ENCODE results near the gene PHLDB3.

Gene PHLDB3

DNA sequence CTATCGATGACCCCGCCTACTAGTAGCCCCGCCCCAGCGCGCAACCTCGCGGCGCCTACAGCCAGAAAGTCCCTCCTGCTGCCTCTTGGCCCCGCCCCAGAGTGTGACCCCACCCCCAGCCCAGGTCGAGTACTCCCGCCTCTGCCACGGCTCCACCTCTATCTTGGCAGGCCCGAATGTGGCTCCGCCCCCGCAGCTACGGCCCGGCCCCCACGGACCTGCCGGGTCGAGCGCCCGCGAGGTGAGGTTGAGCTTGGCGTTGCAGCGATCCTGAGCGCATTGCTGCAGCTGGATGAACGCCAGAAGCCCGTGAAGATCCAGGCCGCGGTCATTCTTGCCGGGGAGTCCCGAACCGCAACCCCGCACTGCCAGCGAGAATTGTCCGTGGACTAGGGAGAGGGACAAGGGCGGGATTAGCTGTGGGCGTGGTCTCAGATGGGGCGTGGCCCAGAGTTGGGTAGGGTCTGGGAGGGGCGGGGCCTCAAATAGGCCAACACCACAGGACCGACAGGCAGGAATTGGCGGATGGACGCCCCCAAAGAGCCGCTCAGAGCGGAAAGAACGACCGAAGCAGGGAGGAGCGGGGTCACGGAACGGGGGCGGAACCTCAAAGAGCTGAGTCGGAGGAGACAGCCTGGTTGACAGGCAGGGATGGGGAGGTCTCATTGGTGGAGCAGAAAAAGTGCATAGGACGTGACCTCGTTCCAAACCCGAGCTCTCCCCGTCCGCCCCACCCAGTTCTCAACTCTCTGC, 41.0 kb downstream of the PHLDB3 start:
- H3K27me3 ChIP-seq: peaks cover 52% of the 10 kb centered on the region
- peak overlapping the region; percentile 72 for H3K27ac ChIP-seq
- no peaks in the 10 kb centered on the region for H3K9me3 ChIP-seq
- peak overlapping the region; percentile 70 to 91 for H3K4me3 ChIP-seq (ENCODE audit: low read depth in 1 of 2, low read length in 1 of 2)
- peaks cover 40 to 42% of the 10 kb centered on the region in 2 experiments for H3K4me1 ChIP-seq (ENCODE audit: control insufficient read depth in 1 of 2, insufficient read depth in 1 of 2, low read depth in 1 of 2, low read length in 1 of 2)
- no peaks in the 10 kb centered on the region for H3K36me3 ChIP-seq
- TF ChIP-seq, protein P1, sequence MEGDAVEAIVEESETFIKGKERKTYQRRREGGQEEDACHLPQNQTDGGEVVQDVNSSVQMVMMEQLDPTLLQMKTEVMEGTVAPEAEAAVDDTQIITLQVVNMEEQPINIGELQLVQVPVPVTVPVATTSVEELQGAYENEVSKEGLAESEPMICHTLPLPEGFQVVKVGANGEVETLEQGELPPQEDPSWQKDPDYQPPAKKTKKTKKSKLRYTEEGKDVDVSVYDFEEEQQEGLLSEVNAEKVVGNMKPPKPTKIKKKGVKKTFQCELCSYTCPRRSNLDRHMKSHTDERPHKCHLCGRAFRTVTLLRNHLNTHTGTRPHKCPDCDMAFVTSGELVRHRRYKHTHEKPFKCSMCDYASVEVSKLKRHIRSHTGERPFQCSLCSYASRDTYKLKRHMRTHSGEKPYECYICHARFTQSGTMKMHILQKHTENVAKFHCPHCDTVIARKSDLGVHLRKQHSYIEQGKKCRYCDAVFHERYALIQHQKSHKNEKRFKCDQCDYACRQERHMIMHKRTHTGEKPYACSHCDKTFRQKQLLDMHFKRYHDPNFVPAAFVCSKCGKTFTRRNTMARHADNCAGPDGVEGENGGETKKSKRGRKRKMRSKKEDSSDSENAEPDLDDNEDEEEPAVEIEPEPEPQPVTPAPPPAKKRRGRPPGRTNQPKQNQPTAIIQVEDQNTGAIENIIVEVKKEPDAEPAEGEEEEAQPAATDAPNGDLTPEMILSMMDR (IDR thresholded peaks at IDR 0.05): peak; percentile 38

DNA sequence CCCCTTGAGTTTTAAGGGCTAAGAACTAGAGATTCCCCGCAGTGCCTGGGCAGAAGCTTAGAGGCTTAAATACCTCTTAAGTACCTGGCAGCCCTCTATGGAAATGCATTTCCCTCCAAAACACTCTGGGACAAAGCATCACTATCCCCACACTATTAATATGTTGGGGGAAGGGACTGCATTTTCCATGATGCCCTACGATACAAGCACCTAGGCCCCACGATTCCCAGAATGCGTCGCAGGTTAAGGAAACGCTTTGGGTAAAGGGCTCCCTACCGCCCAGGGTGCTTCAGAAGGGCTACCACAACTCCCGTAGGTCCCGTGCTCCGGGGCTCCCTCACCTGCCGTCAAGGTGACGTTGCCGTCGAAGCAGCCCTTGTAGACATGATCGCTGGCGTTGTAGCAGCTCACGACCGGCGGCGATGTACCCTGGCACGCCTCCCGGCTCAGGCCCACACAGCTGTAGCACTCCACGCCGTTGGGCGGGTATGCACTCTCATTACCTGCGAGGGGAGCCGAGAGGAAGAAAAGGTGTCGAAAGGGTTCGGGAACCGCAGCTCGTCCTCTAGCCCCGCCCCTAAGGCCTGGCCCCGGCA, 41.7 kb downstream of the PHLDB3 start:
- Histone ChIP-seq H3K9me3 (no peaks in the 10 kb centered on the region), H3K27me3 (peaks cover 52% of the 10 kb centered on the region), H3K27ac (peak overlapping the region; percentile 72), H3K4me3 (ENCODE audit: low read depth in 1 of 2, low read length in 1 of 2) (peak overlapping the region; percentile 70 to 91), H3K36me3 (no peaks in the 10 kb centered on the region), H3K4me1 (ENCODE audit: control insufficient read depth in 1 of 2, insufficient read depth in 1 of 2, low read depth in 1 of 2, low read length in 1 of 2) (peaks cover 33 to 37% of the 10 kb centered on the region in 2 experiments)
- TF ChIP-seq, protein P1 (IDR thresholded peaks at IDR 0.05): no peak

- TF ChIP-seq, protein P1 (IDR thresholded peaks at IDR 0.05): no peak
- Histone ChIP-seq H3K4me3 (ENCODE audit: low read depth in 1 of 2, low read length in 1 of 2) (no peak overlapping the region), H3K27me3 (peaks cover 56% of the 10 kb centered on the region), H3K27ac (no peak overlapping the region), H3K36me3 (no peaks in the 10 kb centered on the region), H3K4me1 (ENCODE audit: control insufficient read depth in 1 of 2, insufficient read depth in 1 of 2, low read depth in 1 of 2, low read length in 1 of 2) (peaks cover 28 to 32% of the 10 kb centered on the region in 2 experiments), H3K9me3 (no peaks in the 10 kb centered on the region)
Measured at GRCh38 chr19:43462383-43462782, 42.2 kb downstream of the PHLDB3 start.

GRCh38 chr19:43461303-43461702, 43.2 kb downstream of the PHLDB3 start:
- TF ChIP-seq, protein P1 (IDR thresholded peaks at IDR 0.05): no peak

GRCh38 chr19:43460362-43461016, 44.1 kb downstream of the PHLDB3 start:
- H3K27me3 ChIP-seq: peaks cover 53% of the 10 kb centered on the region
- no peaks in the 10 kb centered on the region for H3K36me3 ChIP-seq
- TF ChIP-seq, protein P1 (IDR thresholded peaks at IDR 0.05): no peak
- H3K4me1 ChIP-seq (ENCODE audit: control insufficient read depth in 1 of 2, insufficient read depth in 1 of 2, low read depth in 1 of 2, low read length in 1 of 2): peaks cover 30 to 31% of the 10 kb centered on the region in 2 experiments
- H3K4me3 ChIP-seq (ENCODE audit: low read depth in 1 of 2, low read length in 1 of 2): no peak overlapping the region
- no peak overlapping the region for H3K27ac ChIP-seq
- H3K9me3 ChIP-seq: no peaks in the 10 kb centered on the region

More at GRCh38 chr19:43461303-43461702, 43.2 kb downstream of the PHLDB3 start:
- H3K4me1 ChIP-seq (ENCODE audit: control insufficient read depth in 1 of 2, insufficient read depth in 1 of 2, low read depth in 1 of 2, low read length in 1 of 2): peaks cover 24 to 28% of the 10 kb centered on the region in 2 experiments
- H3K4me3 ChIP-seq (ENCODE audit: low read depth in 1 of 2, low read length in 1 of 2): no peak overlapping the region
- peaks cover 61% of the 10 kb centered on the region for H3K27me3 ChIP-seq
- no peaks in the 10 kb centered on the region for H3K36me3 ChIP-seq
- no peak overlapping the region for H3K27ac ChIP-seq
- no peaks in the 10 kb centered on the region for H3K9me3 ChIP-seq
